ENCODE measurements around the gene REP15. TPM values are rescaled to one million over a fixed set of nuclear protein-coding genes. Genes with fewer than 3 reads are reported as not detected.

The REP15 gene
- total RNA-seq, 2 experiments from 2014 or later, result not detected

DNA sequence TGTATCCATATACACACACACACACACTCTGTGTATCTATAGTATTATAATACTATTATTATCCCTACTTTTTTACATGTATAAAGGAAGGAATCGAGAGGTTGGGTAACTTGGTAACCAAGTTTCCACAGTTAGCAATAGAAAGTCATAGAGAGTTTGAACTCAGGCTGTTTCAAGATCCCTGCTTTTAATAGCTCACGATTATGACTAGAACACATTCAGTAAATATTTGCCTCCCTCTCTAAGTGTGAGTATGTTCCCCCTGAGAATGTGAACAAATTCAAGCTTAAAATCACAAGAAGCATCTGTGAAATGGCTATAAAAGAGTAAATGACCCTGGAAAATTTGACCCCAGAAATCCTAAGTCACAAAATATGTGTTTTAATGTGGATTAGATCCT lies 11.0 kb upstream of the REP15 start:
- CTCF ChIA-PET, result no interaction called here
- no peaks in the 10 kb centered on the region for H3K4me1 ChIP-seq (ENCODE audit: insufficient read depth, low read length)
- H3K36me3 Mint-ChIP-seq (ENCODE audit: low read depth), result peaks cover 18% of the 10 kb centered on the region
- DNase-seq (no peak), ATAC-seq (ENCODE audit: poor library complexity) (no peak)
- no peak overlapping the region for H3K4me3 Mint-ChIP-seq
- intact Hi-C loops (cut with DNase I, micrococcal nuclease), result no loop called here
- no peaks in the 10 kb centered on the region for H3K27me3 Mint-ChIP-seq
- no peak overlapping the region for H3K27ac ChIP-seq (ENCODE audit: low read depth in 1 of 2, low read length in 2 of 2)
- TF ChIP-seq, protein P1, sequence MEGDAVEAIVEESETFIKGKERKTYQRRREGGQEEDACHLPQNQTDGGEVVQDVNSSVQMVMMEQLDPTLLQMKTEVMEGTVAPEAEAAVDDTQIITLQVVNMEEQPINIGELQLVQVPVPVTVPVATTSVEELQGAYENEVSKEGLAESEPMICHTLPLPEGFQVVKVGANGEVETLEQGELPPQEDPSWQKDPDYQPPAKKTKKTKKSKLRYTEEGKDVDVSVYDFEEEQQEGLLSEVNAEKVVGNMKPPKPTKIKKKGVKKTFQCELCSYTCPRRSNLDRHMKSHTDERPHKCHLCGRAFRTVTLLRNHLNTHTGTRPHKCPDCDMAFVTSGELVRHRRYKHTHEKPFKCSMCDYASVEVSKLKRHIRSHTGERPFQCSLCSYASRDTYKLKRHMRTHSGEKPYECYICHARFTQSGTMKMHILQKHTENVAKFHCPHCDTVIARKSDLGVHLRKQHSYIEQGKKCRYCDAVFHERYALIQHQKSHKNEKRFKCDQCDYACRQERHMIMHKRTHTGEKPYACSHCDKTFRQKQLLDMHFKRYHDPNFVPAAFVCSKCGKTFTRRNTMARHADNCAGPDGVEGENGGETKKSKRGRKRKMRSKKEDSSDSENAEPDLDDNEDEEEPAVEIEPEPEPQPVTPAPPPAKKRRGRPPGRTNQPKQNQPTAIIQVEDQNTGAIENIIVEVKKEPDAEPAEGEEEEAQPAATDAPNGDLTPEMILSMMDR (IDR thresholded peaks at IDR 0.05), result no peak
- H3K27ac Mint-ChIP-seq, result no peak overlapping the region
- no peaks in the 10 kb centered on the region for H3K4me1 Mint-ChIP-seq (ENCODE audit: low read depth)
- H3K4me3 ChIP-seq (ENCODE audit: low read length), result no peak overlapping the region
- POLR2A ChIA-PET, result no interaction called here
- H3K27me3 ChIP-seq (ENCODE audit: control insufficient read depth in 1 of 2, insufficient read depth in 2 of 2, low read length in 2 of 2), result no peaks in the 10 kb centered on the region
- H3K9me3 Mint-ChIP-seq, result no peaks in the 10 kb centered on the region
- H3K9me3 ChIP-seq (ENCODE audit: control insufficient read depth in 1 of 2, insufficient read depth in 1 of 2, low read length in 2 of 2), result no peaks in the 10 kb centered on the region
- H3K36me3 ChIP-seq (ENCODE audit: insufficient read depth, low read length), result no peaks in the 10 kb centered on the region

DNA sequence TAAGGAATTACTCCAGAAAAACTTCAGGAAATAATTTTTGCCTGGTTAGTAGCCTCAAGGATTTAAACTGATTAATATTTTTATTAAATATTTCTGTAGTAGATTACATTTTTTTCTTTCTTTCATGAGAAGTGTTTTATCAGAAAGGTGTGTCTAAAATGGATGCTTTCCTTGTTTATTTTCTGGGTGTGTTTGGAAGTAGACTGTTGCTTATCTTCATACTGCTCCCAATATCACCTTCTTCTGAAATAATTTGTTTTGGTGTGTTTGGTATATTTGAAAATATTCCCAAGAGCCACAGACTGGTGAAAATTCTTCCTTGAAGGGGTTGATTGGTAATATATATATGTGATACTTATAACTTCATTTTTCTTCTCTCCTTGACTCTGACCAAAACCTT lies 10.1 kb upstream of the REP15 start:
- intact Hi-C loops (cut with DNase I, micrococcal nuclease), result no loop called here
- no peaks in the 10 kb centered on the region for H3K36me3 ChIP-seq (ENCODE audit: insufficient read depth, low read length)
- no peak overlapping the region for H3K4me3 ChIP-seq (ENCODE audit: low read length)
- Mint-ChIP-seq H3K4me1 (ENCODE audit: low read depth) (no peaks in the 10 kb centered on the region), H3K36me3 (ENCODE audit: low read depth) (peaks cover 9% of the 10 kb centered on the region), H3K27ac (no peak overlapping the region), H3K9me3 (no peaks in the 10 kb centered on the region), H3K4me3 (no peak overlapping the region), H3K27me3 (no peaks in the 10 kb centered on the region)
- no peaks in the 10 kb centered on the region for H3K9me3 ChIP-seq (ENCODE audit: control insufficient read depth in 1 of 2, insufficient read depth in 1 of 2, low read length in 2 of 2)
- no peaks in the 10 kb centered on the region for H3K4me1 ChIP-seq (ENCODE audit: insufficient read depth, low read length)
- DNase-seq (no peak), ATAC-seq (ENCODE audit: poor library complexity) (no peak)
- no peaks in the 10 kb centered on the region for H3K27me3 ChIP-seq (ENCODE audit: control insufficient read depth in 1 of 2, insufficient read depth in 2 of 2, low read length in 2 of 2)
- ChIA-PET CTCF (no interaction called here), POLR2A (no interaction called here)
- TF ChIP-seq, protein P1 (IDR thresholded peaks at IDR 0.05), result no peak
- no peak overlapping the region for H3K27ac ChIP-seq (ENCODE audit: low read depth in 1 of 2, low read length in 2 of 2)

DNA sequence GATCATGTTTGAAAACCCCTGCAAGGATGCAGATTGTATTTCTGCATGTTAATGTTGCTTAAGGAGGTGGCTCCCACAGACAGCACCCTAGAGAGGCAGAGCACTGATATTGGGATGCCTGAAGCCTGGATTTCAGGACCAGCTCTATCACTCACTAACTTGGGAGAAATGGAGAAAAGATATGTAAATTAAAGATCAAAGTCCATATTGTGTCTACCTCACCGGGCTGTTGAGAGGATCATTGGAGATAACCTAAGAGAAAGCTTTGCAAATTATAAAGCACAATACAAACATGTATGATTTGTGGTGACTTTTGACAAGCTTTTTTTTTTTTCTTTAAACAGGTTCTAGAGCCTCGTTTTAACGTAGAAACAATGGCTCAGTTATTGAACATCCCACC lies 7.6 kb upstream of the REP15 start:
- no peak overlapping the region for H3K27ac Mint-ChIP-seq
- H3K9me3 Mint-ChIP-seq, result no peaks in the 10 kb centered on the region
- Histone ChIP-seq H3K4me1 (ENCODE audit: insufficient read depth, low read length) (no peaks in the 10 kb centered on the region), H3K9me3 (ENCODE audit: control insufficient read depth in 1 of 2, insufficient read depth in 1 of 2, low read length in 2 of 2) (no peaks in the 10 kb centered on the region), H3K27me3 (ENCODE audit: control insufficient read depth in 1 of 2, insufficient read depth in 2 of 2, low read length in 2 of 2) (no peaks in the 10 kb centered on the region), H3K4me3 (ENCODE audit: low read length) (no peak overlapping the region), H3K36me3 (ENCODE audit: insufficient read depth, low read length) (no peaks in the 10 kb centered on the region), H3K27ac (ENCODE audit: low read depth in 1 of 2, low read length in 2 of 2) (no peak overlapping the region)
- no peaks in the 10 kb centered on the region for H3K27me3 Mint-ChIP-seq
- no peaks in the 10 kb centered on the region for H3K4me1 Mint-ChIP-seq (ENCODE audit: low read depth)
- no peak overlapping the region for H3K4me3 Mint-ChIP-seq
- TF ChIP-seq, protein P1 (IDR thresholded peaks at IDR 0.05), result no peak
- intact Hi-C loops (cut with DNase I, micrococcal nuclease), result no loop called here
- ATAC-seq (ENCODE audit: poor library complexity), result no peak
- ChIA-PET POLR2A (no interaction called here), CTCF (no interaction called here)
- no peak for DNase-seq
- H3K36me3 Mint-ChIP-seq (ENCODE audit: low read depth), result peaks cover 16% of the 10 kb centered on the region
